Endothelial cell of hepatic sinusoid (primary cell): Measurements from ENCODE around the gene TMEM229B.
"Not testable (repeated sequence)": the region's sequence is repeated elsewhere in the genome, so short reads cannot be mapped to it uniquely, and the experiment has no call there.

Source experiments
- in situ Hi-C: cut with HindIII; loops from 2 replicates; pipeline ENCODE4 v1.10.0; 2017; ENCODE audit warnings: low sequenced_read_pairs

Gene TMEM229B

DNA sequence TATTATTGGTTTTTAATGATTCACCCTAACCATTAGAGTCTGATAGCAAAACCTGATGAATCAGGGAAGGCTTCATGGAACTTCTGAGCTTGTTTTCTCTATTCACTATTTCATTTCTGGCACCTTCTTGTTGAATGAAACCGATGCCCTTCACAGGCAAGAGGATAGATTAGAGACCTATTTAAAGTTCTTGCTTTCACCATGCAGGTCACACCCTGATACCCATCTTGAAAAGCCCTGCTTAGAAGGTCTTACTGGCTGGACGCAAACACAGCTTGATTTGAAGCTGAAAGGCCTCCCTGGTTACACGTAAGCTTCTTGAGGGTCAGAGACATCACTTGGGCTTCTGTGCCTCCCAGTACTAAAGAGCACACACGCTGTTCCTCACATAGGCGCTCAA is 29.2 kb downstream of the TMEM229B start:
- in situ Hi-C loops, result no loop called here

DNA sequence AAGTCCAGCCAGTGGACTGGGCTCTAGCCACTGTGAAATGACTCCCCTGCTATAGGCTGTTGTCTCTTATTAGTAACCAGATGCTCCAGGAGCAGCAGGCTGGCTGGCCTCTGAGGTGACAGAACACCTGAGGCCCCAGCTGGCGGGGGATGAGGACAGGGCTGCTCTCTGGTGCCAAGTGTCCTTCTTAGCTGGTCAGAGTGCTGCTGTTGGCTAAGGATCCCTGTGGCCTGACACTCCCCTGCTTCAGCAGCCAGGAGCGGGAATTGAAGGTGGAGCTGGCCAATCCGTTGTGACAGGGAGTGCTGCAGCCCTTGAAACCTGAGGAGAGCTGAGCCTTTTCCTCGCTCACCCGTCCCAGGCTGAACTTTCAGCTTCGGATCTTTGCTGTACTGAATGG is 30.7 kb downstream of the TMEM229B start:
- in situ Hi-C loops, result no loop called here

DNA sequence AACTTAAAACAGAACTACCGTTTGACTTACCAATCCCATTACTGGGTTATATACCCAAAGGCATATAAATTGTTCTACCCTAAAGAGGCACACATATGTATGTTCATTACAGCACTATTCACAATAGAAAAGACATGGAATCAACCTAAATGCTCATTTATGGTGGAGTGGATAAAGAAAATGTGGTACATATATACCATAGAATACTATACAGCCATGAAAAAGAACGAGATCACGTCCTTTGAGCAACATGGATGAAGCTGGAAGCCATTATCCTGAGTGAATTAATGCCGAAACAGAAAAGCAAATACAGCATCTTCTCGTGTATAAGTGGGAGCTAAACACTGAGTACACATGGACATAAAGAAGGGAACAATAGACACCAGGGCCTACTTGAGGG is 31.8 kb downstream of the TMEM229B start:
- in situ Hi-C loops, result no loop called here

DNA sequence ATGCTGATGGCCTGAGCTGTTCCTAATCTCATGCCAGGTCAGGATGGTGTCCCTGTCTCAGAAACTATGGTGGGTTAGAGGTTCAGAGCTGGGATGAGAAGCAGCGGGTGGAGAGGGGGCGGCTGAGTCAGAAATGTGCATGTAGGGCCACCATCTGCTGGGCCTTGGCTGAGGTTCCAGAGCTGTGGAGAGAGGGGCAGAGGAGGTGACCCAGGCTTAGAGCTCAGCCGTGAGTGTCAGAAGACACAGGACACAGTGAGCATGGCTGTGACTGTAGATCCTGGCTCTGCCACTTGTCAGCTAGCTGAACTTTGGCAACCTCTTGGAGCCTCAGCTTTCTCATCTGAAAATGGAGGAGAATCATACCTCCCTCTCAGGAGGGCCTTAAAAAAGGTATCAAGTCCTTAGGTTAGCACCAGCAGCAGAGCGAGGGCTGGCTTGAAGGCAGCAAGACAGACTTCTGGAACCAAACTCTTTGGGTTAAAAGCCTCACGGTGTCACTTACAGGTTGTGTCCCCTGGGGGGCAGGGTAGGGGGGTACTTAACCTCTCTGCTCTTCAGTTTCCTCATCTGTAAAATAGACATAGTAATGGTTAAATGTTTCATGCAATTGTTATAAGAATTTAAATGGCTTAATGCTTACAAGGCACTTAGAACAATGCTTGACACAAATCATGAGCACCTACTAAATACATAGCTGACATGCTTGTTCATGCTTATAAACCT is 34.8 kb downstream of the TMEM229B start:
- in situ Hi-C loops, result no loop called here

DNA sequence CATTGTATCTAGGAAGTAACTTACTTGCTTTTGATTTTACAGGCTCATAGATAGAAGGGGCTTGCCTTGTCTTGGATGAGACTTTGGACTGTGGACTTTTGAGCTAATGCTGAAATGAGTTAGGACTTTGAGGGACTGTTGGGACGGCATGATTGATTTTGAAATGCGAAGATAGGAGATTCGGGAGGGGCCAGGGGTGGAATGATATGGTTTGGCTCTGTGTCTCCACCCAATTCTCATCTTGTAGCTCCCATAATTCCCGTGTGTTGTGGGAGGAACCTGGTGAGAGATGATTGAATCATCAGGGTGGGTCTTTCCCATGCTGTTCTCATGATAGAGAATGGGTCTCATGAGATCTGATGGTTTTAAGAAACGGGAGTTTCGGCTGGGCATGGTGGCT is 36.9 kb downstream of the TMEM229B start:
- in situ Hi-C loops, result not testable (repeated sequence)

DNA sequence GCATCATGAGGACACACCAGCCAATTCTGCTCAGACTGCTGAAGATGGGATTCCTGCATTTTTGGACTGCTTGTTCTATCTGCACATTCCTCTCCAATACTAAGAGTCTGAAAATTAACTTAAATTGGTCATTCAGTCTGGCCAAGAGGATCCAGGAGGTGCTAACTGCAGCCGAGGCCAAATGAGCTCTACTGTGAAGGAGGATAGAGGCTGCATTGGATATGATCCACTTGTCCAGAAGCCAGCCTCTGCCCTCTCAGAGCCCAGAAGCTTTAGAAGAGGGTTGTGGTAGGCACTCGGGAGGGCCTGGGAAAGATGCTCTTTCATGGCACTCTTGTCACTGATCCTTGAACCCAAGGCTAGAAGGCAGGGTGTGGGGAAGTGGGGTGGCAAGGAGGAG is 39.4 kb downstream of the TMEM229B start:
- in situ Hi-C loops, result no loop called here

DNA sequence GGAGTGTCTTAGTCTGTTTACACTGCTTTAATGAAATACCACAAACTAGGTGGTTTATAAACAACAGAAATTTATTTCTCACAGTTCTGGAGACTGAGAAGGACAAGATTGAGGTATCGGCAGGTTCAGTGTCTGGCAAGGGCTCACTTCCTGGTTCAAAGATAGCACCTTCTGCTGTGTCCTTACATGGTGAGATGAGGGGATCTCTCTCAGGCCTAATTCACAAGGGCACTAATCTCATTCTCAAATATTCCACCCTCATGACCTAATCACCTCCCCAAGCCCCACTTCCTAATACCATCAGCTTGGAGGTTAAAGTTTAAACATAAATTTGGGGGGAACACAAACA is 41.5 kb downstream of the TMEM229B start:
- in situ Hi-C loops, result no loop called here

DNA sequence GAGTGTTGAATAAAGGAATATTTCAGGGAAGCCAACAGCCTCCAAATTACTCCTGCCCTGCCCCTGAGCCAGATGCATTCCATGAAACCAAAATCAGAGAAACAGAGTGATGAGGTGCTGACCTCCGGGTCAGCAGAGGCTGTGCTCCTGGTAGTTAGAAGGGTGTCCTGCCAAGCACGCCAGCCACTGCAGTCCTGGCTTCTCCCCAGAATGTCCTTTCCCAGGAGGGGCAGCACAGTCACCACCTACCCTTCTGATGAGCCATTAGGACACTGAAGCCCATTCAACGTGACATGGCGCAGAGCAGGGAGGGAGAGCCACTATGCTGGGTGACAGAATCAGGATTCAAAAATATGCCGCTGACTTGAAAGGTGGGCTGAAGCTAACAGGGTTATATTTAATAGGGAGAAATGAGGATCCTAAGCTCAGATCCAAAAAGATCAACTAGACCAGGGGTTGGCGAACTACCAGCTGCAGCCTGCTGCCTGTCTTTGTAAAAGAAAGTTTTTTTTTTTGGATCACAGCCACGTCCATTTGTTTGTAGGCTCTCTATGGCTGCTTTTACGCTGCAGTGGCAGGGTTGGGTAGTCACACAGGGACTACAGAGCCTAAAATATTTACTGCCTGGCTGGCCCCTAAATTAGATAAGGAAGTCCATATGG is 42.0 kb downstream of the TMEM229B start:
- in situ Hi-C loops, result no loop called here

DNA sequence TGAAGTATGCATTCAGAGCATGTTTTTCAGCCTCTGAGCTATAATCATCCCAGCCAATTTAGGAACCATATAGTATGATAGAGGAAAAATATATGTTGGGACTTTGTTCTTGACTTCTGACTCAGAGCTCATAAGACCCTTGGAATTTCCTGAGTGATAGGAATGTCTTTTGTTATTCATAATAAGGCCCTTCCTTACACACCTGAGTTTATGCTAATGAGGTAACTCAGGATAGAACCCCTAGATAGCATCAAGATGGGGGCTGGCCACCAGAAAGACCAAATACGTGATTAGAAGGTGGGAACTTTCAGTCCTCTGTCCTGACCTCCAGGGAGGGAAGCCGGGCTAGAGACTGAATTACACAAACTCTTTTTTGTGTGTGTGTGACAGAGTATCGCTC is 44.1 kb downstream of the TMEM229B start:
- in situ Hi-C loops, result no loop called here

DNA sequence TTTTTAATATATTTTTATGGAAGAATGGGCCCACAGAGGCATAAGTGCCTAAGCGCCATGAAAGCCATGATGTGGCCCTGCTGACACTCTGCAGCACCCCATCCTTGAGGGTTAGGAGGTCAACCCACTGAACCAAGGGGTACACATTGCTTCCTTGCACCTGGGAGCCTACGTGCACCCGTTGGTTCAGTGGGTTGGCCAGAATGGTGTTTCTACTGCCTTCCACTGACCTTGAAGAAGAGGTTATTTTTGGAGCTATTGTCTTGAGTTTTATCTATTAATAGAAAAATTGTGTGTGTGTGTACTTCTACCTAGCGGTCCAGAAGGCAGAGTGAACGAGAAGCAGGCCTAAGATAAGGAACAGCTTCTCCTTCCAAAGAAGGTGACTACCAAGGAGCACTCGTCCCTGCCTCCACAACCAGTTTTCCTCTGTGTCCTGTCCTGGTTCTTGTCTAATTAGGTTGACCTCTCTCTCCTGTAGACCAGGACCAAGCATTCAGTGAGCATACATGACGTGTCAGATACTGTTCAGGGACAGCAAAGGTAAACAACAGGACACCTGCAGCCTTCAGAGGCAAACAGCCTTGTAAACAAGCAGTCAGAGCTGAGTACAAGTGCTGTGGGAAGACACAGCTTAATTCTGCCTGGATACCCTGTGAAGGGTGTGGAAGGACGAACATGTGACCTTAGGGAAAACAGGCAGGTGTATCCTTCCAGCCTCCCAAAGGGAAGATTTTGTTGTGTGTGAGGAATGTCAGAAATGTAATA is 46.2 kb downstream of the TMEM229B start:
- in situ Hi-C loops, result no loop called here

DNA sequence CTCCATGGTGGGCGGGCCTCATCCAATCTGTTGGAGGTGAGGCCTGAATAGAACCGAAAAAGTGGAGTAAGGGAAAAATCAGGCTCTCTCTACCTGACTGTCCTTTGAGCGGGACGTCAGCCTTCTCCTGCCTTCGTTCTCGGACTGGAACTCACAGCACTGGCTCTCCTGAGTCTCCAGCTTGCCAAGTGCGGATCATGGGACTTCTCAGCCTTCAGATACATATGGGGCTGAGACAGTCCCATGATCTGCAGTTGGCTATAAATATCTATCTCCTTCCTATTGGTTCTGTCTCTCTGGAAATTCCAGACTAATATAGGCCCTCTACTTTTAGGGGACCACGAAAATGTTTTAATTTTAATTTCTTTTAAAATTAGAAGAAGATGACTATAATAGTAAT is 46.8 kb downstream of the TMEM229B start:
- in situ Hi-C loops, result no loop called here

DNA sequence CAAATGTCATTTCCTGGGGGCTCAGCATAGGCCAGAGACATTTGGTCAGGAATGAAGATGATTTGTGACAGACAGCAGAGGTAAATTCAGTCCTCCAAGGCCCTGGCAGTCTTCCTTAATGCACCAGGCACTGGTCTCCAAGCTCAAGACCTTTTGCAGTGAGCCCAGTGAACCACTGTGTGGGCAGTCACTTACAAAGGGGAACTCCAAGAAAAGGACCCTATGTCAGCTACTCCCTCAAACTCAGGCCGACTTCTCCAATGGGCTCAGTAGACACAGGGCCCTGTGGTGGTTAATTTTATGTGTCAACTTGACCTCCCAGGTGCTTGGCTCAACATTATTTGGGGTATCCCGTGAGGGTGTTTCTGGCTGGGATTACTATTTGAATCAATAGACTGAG is 47.3 kb downstream of the TMEM229B start:
- in situ Hi-C loops, result no loop called here

DNA sequence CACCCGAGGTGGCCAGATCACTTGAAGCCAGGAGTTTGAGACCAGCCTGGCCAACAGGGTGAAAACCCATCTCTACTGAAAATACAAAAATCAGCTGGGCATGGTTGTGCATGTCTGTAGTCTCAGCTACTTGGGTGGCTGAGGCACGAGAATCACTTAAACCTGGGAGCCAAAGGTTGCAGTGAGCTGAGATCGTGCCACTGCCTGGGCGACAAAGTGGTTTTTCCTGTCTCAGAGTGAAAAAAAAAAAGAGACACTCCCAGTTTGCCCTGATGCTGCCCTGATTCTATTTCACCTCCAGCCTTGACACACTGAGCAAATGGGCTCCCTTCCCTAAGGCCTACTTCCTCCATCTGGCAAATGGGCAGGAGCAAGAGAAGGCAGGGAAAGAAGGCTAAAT is 48.0 kb downstream of the TMEM229B start:
- in situ Hi-C loops, result no loop called here

DNA sequence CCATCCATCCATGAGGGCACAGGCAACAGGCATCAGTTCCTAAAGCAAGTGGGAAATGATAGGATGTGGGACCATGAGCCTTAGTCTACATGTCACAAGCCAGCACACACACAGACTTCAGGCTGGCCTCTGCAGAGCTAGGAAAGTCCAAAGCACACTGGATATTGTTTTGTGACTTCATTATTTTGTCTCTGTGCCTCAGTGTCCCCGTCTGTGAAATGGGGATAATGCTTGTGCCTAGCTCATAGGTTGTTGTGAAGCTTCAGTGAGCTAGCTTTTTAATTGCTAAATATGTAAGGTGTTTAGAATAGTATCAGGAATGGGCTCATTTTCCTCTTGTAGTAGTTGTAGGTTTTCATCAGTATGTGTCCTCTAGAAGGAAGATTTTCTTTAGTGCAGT is 49.6 kb downstream of the TMEM229B start:
- in situ Hi-C loops, result no loop called here

DNA sequence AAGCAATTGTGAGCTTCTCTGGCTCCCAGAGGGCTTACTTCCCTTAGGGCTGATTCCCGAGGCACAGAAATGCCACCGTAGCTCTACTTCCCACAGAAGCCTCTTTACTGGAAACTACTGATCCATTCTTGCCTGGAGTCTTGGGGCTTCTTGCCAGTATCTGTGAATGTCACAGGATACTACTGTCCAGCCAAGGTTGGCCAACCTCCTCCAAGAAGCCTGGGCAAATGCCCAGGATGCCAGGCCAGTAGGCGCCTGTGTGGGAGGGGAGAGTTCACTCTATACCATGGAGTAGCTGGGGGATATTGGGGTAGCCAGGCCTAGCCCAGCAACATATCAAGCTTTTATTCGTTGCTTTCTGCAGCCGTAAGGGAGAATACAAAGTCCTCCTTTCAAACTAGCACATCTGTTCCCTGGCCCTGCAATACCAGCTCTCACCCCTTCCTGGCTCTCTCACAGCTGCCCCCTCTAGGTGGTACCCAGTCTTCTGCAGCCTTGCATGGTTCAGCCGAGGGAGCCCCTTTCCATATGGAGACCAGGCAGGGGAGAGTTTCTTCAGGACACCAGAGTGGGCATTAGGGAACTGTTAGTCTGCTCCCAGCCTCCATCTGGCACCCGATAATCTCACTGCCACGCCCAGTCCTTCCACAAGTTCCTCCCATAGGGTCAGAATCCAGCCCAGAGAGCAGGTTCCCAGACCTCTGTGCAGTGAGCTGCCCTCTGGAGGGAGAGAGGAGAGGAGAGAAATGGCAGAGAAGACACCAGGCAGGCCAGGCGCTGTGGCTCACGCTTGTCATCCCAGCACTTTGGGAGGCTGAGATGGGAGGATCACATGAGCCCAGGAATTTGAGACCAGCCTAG is 52.3 kb downstream of the TMEM229B start:
- in situ Hi-C loops, result no loop called here

DNA sequence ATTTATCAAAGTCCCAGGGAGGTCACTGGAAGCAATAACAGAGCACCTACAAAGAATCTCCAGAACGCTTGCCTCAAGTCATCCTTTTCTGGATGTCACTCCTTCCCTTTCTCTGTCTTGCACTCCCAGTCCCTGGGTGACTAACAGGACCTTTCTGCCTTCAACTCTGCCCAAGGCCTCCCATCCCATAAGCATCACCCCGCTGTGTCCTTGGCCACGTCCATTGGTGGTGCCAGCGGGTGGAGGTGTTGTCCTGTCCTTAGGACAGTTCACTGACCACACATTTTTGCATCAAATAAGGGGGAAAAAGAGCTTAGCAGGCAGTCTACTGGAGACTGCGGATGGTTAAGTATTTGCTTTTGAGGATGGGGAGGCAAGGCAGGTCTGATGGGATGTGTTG is 52.9 kb downstream of the TMEM229B start:
- in situ Hi-C loops, result no loop called here

DNA sequence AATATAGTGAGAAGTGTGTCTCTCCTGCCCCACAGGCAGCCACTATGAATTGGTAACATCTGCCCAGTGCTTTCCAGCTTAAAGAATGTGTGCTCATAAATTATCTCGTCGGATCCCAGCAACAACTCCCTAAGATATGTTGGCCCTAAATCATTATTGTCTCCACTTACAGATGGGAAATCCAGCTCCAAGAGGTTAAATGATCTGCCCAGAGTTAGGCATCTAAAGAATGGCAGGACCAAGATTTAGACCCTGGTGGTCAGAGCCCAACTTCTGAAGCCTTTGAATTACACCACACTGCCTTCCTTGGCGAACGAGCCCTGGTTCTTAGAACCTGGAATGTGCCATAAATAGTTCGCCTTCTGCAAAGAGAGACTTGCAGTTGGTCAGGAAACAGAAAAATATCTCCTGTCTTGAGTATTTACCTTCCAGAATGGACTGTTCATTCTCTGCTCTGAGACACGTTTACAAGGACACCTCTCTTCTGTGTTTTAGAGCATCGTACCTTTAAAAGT is 56.4 kb downstream of the TMEM229B start:
- in situ Hi-C loops, result loop anchor here (5.0 kb wide), 1 partner anchor 80 kb away; no protein-coding TSS in a partner anchor

DNA sequence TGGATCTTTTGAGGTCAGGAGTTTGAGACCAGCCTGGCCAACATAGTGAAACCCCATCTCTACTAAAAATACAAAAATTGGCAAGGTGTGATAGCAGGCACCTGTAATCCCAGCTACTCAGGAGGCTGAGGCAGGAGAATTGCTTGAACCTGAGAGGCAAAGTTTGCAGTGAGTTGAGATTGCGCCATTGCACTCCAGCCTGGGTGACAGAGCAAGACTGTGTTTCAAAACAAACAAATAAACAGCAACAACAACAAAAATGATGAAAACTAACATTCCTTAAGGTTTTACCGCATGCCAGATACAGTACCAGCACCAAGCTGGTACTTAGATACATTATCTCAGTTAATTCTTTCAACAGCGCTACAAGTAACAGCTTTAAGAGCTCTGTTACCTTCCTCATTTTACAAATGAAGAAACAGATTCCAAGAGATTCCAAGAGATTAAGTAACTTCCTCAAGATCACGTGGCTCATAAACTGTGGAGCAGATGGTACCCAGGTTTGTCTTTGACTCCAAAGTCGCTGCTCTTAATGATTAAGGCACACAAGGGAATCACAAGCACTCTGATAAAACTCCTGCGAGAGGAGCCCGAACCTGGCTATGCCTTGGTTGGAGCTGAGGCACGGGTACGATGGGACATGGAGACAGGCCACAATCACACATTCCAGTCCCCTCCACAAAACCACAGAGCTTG is 58.9 kb downstream of the TMEM229B start:
- in situ Hi-C loops, result loop anchor here (5.0 kb wide), 2 partner anchors 83 to 148 kb away; no protein-coding TSS in a partner anchor

DNA sequence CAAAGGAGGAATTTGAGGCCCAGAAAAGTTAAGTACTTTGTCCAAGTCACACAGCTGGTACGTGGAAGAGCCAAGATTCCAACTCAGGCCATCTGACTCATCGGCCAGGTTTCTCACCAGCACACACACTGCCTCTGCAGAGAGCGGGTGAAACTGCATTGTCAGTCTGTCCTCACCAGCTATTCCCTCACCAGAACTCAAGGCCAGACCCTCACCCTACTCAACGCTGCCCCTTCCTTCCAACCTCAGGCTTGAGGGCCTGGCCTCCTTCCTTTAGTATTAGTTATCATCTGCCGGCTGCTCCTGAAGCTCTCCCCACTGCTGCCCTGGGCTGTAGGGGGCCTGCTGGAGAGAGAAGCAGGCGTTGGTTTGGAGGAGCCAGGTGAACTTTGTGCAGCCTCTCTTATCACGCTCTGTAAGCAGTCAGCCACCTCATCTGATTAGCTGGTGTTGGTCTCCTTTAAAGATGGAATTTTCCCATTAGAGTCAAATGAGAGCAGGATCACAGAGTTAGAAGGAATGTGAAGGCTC is 60.0 kb downstream of the TMEM229B start:
- in situ Hi-C loops, result loop anchor here (5.0 kb wide), 1 partner anchor 149 kb away; no protein-coding TSS in a partner anchor
